SK-N-SH treated with all-trans-retinoic acid at 6 μM for 48 hours (cell line): Measurements from ENCODE around the gene FRK.

ENCODE experiments used
- ATAC-seq: fragments of 200-7000 bp; cut with Tn5 transposase; 3 replicates; pipeline ENCODE4 v1.9.1; 2020; ENCODE audit warnings: mild to moderate bottlenecking, moderate library complexity
- ARNTL ChIP-seq: fragments of 450-650 bp; formaldehyde crosslinking; IDR thresholded peaks from 2 replicates; pipeline ENCODE4 v1.5.0; 2020; ENCODE audit warnings: low read depth, mild to moderate bottlenecking, moderate library complexity, borderline replicate concordance
- BACH2 ChIP-seq: fragments of 250-450 bp; sonication (Bioruptor Pico); IDR thresholded peaks from 2 replicates; pipeline ENCODE4 v1.9.0; 2021; ENCODE audit warnings: mild to moderate bottlenecking, borderline replicate concordance
- ESRRG ChIP-seq: fragments of 250-450 bp; sonication (Bioruptor Pico); IDR thresholded peaks from 2 replicates; pipeline ENCODE4 v1.6.1; 2021; ENCODE audit warnings: mild to moderate bottlenecking
- ISL1 ChIP-seq: fragments of 250-450 bp; sonication (Bioruptor Pico); IDR thresholded peaks from 2 replicates; pipeline ENCODE4 v2.1.2; 2022; ENCODE audit warnings: mild to moderate bottlenecking, moderate library complexity
- OSR1 ChIP-seq: fragments of 250-450 bp; sonication (Bioruptor Pico); IDR thresholded peaks from 2 replicates; pipeline ENCODE4 v1.8.0; 2022; ENCODE audit warnings: moderate library complexity, mild to moderate bottlenecking, inconsistent platforms
- PATZ1 ChIP-seq: fragments of 250-450 bp; sonication (Bioruptor Pico); IDR thresholded peaks from 2 replicates; pipeline ENCODE4 v1.8.0; 2020; ENCODE audit warnings: mild to moderate bottlenecking, moderate library complexity, borderline replicate concordance
- POU6F1 ChIP-seq: fragments of 250-450 bp; sonication (Bioruptor Pico); IDR thresholded peaks from 2 replicates; pipeline ENCODE4 v1.8.0; 2021; ENCODE audit warnings: low read depth, mild to moderate bottlenecking, moderate library complexity, borderline replicate concordance
- PPARA ChIP-seq: fragments of 250-450 bp; sonication (Bioruptor Pico); IDR thresholded peaks from 2 replicates; pipeline ENCODE4 v1.5.0; 2020; ENCODE audit warnings: mild to moderate bottlenecking, borderline replicate concordance
- RARB ChIP-seq: fragments of 250-450 bp; sonication (Bioruptor Pico); IDR thresholded peaks from 2 replicates; pipeline ENCODE4 v1.8.0; 2021; ENCODE audit warnings: mild to moderate bottlenecking, moderate library complexity
- SNAI2 ChIP-seq: fragments of 250-450 bp; sonication (Bioruptor Pico); IDR thresholded peaks from 2 replicates; pipeline ENCODE4 v1.5.0; 2020; ENCODE audit warnings: mild to moderate bottlenecking, moderate library complexity
- TCF4 ChIP-seq: fragments of 250-450 bp; sonication (Bioruptor Pico); IDR thresholded peaks from 2 replicates; pipeline ENCODE4 v1.8.0; 2021; ENCODE audit warnings: mild to moderate bottlenecking, moderate library complexity, borderline replicate concordance
- TSHZ2 ChIP-seq: fragments of 250-450 bp; sonication (Bioruptor Pico); IDR thresholded peaks from 2 replicates; pipeline ENCODE4 v1.5.0; 2020; ENCODE audit warnings: mild to moderate bottlenecking, moderate library complexity
- ZC3H10 ChIP-seq: fragments of 250-450 bp; sonication (Bioruptor Pico); IDR thresholded peaks from 2 replicates; pipeline ENCODE4 v1.5.1; 2021; ENCODE audit warnings: mild to moderate bottlenecking, moderate library complexity
- ZFP3 ChIP-seq: fragments of 250-450 bp; sonication (Bioruptor Pico); IDR thresholded peaks from 2 replicates; pipeline ENCODE4 v1.5.0; 2020; ENCODE audit warnings: mild to moderate bottlenecking, moderate library complexity
- ZNF70 ChIP-seq: fragments of 450-650 bp; formaldehyde crosslinking; IDR thresholded peaks from 2 replicates; pipeline ENCODE4 v1.5.0; 2020; ENCODE audit warnings: mild to moderate bottlenecking, moderate library complexity
- ZNF8 ChIP-seq: fragments of 450-650 bp; formaldehyde crosslinking; IDR thresholded peaks from 2 replicates; pipeline ENCODE4 v1.5.0; 2020; ENCODE audit warnings: mild to moderate bottlenecking, moderate library complexity

FRK gene

GRCh38 chr6:116084284-116084683 lies 23.6 kb upstream of the FRK start:
- no peak for TF ChIP-seq TCF4 (CRISPR knock-in tag)
- TF ChIP-seq TSHZ2 (CRISPR knock-in tag) = no peak
- TF ChIP-seq PATZ1 (CRISPR knock-in tag) = no peak
- no peak for TF ChIP-seq BACH2 (CRISPR knock-in tag)
- TF ChIP-seq ZFP3 (CRISPR knock-in tag) = no peak
- no peak for TF ChIP-seq OSR1 (CRISPR knock-in tag)
- no peak for TF ChIP-seq ARNTL (CRISPR knock-in tag)
- TF ChIP-seq ZNF70 (CRISPR knock-in tag) = no peak
- no peak for TF ChIP-seq ISL1
- TF ChIP-seq SNAI2 (CRISPR knock-in tag) = no peak
- TF ChIP-seq RARB (CRISPR knock-in tag) = no peak
- TF ChIP-seq ESRRG (CRISPR knock-in tag) = no peak
- TF ChIP-seq PPARA (CRISPR knock-in tag) = no peak
- TF ChIP-seq, all 23 proteins: peak for 0
- ATAC-seq = no peak

- no peak for TF ChIP-seq PATZ1 (CRISPR knock-in tag)
- TF ChIP-seq POU6F1 (CRISPR knock-in tag) = no peak
- TF ChIP-seq ZFP3 (CRISPR knock-in tag) = no peak
- no peak for TF ChIP-seq ISL1
- ATAC-seq = no peak
Measured at GRCh38 chr6:116083052-116083451, 22.4 kb upstream of the FRK start.

- ATAC-seq = no peak
Measured at GRCh38 chr6:116078945-116079344, 18.3 kb upstream of the FRK start.

More at GRCh38 chr6:116078945-116079344, 18.3 kb upstream of the FRK start:
- TF ChIP-seq ISL1 (no peak), OSR1 (CRISPR knock-in tag) (no peak), ZFP3 (CRISPR knock-in tag) (no peak), TCF4 (CRISPR knock-in tag) (no peak), ZC3H10 (CRISPR knock-in tag) (no peak), PATZ1 (CRISPR knock-in tag) (no peak), ZNF8 (CRISPR knock-in tag) (no peak)
